ENCODE measurements around the gene FBN2.

DNA sequence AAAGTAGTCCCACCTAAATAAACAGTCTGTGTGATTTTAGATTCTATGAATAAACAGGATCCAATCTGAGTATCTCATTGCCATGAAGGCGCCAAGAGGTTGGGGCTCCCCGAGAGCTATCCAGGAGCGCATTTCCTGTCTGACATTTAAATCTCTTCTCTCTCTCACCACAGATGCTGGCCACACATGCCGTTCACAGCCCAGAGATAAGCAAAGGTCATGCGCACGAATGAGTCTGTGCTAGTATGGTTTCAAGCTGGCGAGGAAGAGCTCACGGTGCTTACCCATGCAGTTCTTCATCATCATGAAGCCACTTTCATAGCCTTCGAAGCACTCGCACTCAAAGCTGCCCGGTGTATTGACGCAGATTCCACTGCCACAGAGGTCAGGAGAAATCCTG, 199.4 kb downstream of the FBN2 start:
- TF ChIP-seq POLR2AphosphoS5 (IDR thresholded peaks at IDR 0.05; ENCODE audit: borderline replicate concordance, low read depth, low read length) (no peak), EZH2 (IDR thresholded peaks at IDR 0.05) (no peak)
